CD4-positive, alpha-beta T cell treated with Interleukin-6 for 4 hours (primary cell): ENCODE results near the gene LPAR6.
"Not testable (repeated sequence)": the region's sequence is repeated elsewhere in the genome, so short reads cannot be mapped to it uniquely, and the experiment has no call there.

Experiments used
- DNase-seq: peaks from one replicate; pipeline ENCODE4 v3.0.0-alpha.2; 2020; ENCODE audit warnings: mixed read lengths

The LPAR6 gene, protein sequence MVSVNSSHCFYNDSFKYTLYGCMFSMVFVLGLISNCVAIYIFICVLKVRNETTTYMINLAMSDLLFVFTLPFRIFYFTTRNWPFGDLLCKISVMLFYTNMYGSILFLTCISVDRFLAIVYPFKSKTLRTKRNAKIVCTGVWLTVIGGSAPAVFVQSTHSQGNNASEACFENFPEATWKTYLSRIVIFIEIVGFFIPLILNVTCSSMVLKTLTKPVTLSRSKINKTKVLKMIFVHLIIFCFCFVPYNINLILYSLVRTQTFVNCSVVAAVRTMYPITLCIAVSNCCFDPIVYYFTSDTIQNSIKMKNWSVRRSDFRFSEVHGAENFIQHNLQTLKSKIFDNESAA

GRCh38 chr13:48412881-48413351 lies at the start of gene LPAR6:
Gene LPAR6 (minus strand): TSS chr13:48413113. CDS start chr13:48412423, 690 bp downstream.
- DNase-seq: peak; percentile 11

DNA sequence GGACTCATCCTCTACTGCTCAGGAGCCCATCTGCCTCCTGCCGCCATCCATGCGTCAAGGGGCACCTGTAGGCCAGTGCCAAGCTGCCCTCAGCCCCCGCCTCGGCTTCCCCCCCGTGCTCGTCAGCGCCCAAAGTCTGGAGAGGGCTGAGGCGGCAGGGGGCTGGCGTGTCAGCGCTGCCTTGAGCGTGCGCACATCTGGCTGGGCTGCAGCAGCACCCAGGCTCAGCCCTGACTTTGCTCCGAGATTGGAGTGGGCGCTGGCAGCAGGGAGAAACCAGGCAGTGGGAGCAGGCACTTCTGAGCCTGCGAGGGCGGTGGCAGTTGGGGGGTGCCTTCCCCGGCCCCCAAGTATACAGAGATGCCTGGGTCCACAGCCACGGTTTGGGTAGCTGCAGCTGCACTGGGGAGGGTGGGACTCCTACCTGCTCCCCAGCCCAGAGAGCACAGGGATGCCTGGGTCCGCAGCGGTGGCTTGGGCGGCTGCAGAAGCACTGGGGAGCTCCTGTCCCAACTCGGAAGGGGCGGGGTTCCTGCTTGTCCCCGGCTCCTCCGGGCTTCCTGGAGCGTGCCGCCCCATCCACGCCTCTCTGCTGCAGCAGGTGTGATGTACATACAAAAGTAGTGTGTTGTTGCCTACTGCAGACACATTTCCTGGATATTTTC lies 44.8 kb upstream of the LPAR6 start:
- DNase-seq: no peak

- no peak for DNase-seq
These were observed 43.6 kb upstream of the LPAR6 start for GRCh38 chr13:48456546-48456945.

- DNase-seq: not testable (repeated sequence)
These were observed 38.3 kb upstream of the LPAR6 start for GRCh38 chr13:48451196-48451595.

DNA sequence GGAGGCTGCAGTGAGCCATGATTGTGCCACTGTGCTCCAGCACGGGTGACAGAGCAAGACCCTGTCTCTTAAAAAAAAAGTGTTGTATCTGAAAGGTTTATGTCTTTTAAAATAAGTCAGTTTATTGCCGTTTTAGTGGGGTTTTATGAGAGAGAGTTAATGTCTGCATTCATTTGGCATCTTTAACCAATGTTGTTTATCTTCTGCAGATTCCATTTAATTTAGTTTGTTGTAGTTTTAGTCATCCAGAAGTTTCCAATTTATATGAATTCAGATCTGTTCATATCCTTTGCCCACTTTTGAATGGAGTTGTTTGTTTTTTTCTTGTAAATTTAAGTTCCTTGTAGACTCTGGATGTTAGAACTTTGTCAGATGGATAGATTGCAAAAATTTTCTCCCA lies 36.7 kb upstream of the LPAR6 start:
- no peak for DNase-seq

GRCh38 chr13:48448959-48449614 lies 36.2 kb upstream of the LPAR6 start:
- DNase-seq: no peak

GRCh38 chr13:48448285-48448958 lies 35.5 kb upstream of the LPAR6 start:
- no peak for DNase-seq

GRCh38 chr13:48446464-48446863 lies 33.6 kb upstream of the LPAR6 start:
- no peak for DNase-seq

DNA sequence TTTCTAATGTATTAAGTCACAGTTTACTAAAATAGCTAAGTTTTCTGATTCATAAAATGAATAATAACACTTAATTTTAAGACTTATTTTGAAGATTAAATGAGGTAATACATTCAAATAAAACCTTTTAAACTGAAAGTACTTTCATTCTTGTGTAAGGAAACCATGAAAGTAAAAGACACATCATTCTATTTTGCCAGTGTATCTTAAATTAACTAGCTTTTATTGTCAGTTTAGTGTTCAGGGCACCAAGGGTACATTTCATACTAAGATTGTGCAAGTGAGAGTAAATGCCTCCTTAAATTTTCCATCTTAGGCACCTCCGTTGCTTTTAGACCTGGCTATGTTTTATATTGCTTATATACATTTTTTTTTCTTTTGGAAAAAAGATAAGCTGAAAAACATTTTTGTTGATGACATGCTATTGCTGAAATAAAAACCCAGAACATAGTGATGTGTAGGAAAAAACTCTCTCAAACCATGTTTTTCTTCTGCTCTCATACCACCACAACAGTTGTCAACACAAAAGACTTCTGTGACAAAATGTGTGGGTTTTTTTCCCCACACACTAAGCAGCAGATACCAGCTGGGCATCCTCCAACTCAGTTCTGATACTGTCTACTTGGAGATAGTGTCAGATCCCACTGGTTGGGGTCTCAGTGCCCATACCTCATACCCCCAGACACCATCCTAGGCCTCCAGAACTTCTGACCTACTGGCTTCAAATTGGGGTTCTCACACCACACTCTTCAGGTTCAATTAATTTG lies 30.7 kb upstream of the LPAR6 start:
- no peak for DNase-seq

GRCh38 chr13:48437371-48437770 lies 24.5 kb upstream of the LPAR6 start:
- DNase-seq: no peak

- no peak for DNase-seq
These were observed 23.9 kb upstream of the LPAR6 start for GRCh38 chr13:48436661-48437288.

DNA sequence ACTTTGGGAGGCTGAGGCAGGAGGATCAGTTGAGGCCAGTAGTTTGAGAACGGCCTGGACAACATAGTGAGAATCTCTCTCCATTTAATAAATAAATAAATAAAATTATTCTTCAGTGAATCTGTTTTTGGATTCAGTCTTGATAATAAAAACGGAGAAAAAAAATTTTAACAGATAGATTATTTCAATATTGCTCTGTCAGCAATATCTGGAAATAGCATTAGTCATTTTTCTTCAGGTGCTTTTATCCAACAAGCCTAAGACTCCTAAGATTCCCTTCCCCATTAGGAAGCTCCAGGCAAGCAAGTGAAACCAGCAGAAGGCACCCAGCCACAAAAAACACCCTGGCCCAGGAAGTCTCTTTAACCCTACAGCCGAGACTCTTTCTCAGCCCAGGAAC lies 21.3 kb upstream of the LPAR6 start:
- DNase-seq: no peak

- no peak for DNase-seq
These were observed 19.2 kb upstream of the LPAR6 start for GRCh38 chr13:48431987-48432615.

DNA sequence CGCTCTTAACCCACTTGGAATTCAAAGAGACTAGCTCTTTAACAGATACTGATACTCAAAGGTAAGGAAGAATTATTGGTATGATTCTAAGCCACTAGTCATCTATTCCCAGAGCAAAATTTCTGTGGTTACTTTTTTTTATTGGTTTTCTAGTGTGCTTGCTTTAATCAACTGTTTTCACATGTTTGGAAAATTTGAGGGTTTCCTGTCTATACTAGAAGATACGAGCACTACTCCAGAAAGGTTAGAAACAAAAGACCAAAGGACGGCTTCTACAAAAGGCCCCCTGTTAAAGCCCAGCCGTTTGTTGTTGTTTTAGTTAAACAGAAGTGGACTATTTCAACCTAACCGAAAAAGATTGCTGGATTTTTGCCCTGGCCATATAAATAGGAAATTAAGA lies 18.5 kb upstream of the LPAR6 start:
- no peak for DNase-seq

DNA sequence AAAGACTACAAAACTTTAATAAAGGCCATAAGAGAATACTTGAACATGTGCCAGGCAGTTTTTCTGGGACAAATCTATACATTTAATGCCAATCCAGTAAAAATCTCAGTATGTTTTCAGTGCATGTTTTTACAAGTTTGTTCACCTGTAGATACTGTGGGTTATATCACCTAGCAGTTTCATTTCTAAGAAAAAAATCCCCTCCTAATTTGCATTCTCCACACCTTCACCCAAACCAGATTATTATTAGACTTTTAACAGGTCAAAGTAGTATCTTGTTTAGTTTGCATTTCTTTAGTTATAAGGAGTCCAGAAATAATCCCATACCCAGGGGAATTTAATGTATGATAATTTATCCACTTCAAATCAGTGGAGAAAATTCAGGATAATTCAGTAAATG lies 17.0 kb upstream of the LPAR6 start:
- DNase-seq: no peak

DNA sequence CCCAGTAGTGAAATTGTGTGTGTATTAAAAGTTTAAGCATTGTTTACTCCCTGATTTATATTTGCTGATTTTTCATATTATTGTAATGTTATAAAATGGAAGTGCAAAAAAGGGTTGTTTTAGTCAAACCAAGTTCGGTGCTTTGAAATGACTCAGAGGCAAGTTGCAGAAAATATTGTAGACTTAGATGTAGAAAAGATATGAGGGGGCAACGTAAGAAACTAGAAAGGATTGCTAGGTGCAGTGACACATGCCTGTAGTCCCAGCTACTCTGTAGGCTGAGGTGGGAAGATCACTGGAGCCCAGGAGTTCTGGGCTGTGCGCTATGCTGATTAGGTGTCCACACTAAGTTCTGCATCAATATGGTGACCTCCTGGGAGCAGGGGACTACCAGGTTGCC lies 16.1 kb upstream of the LPAR6 start:
- DNase-seq: no peak

DNA sequence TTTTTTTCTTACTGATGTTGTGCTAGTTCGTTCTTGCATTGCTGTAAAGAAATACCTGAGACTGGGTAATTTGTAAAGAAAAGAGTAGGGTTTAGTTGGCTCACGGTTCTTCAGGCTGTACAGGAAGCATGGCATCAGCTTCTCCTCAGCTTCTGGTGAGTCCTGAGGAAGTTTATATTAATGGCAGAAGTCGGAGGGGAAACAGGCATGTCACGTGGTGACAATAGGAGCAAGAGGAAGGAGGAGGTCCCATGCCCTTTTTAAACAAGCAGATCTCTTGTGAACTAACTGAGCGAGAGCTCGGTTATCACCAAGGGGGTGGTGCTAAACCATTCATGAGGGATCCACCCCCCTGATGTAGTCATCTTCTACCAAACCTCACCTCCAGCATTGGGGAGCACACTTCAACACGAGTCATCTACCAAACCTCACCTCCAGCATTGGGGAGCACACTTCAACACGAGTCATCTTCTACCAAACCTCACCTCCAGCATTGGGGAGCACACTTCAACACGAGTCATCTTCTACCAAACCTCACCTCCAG lies 13.9 kb upstream of the LPAR6 start:
- not testable (repeated sequence) for DNase-seq

- no peak for DNase-seq
These were observed 13.1 kb upstream of the LPAR6 start for GRCh38 chr13:48426052-48426451.

- DNase-seq: no peak
These were observed 11.3 kb upstream of the LPAR6 start for GRCh38 chr13:48424212-48424611.

DNA sequence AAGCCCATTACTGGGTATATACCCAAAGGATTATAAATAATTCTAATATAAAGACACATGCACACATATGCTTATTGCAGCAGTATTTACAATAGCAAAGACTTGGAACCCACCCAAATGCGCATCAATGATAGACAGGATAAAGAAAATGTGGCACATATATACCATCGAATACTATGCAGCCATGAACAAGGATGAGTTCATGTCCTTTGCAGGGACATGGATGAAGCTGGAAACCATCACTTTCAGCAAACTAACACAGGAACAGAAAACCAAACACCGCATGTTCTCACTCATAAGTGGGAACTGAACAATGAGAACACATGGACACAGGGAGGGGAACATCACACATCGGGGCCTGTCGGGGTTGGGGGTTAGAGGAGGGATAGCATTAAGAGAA lies 9.1 kb upstream of the LPAR6 start:
- not testable (repeated sequence) for DNase-seq

DNA sequence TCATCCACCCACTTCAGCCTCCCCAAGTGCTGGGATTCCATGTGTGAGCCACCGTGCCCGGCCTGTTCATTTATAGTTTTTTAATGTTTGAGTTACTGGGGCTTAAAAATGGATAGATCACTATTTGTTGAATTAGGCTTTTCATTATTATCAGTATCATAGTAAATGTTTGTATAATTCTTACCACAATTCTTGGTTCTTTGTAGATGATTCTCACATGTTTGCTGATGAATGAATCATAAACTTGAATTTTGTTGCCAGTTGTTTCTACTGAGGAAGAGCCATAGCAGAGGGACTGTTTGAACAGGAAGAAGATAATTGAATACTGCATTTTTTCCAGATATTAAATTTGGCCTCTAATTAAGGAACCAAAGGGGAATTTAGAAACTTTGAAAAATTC lies 2.6 kb upstream of the LPAR6 start:
- DNase-seq: no peak
